ENCODE results near the gene LRP1. TPM values are rescaled to one million over a fixed set of nuclear protein-coding genes. Genes with fewer than 3 reads are reported as not detected.

LRP1 gene
- total RNA-seq, 1 donor from 2014 or later, result 708 TPM

GRCh38 chr12:57237932-57238853 is 109.9 kb downstream of the LRP1 start:
- TF ChIP-seq CTCF (IDR thresholded peaks at IDR 0.05), result no peak
- intact Hi-C loops (cut with DNase I), result loop anchor here (5.0 kb wide), 1 partner anchor 486 kb away; the partner anchor contains the start of gene PRIM1
- Histone ChIP-seq H3K9me3 (no peaks in the 10 kb centered on the region), H3K27me3 (peaks cover 28% of the 10 kb centered on the region), H3K4me3 (peak overlapping the region; percentile 45 to 62), H3K36me3 (peaks cover 9 to 16% of the 10 kb centered on the region in 2 donors), H3K27ac (peak overlapping the region in 1 of 2 donors; percentile 50), H3K4me1 (peaks cover 27 to 48% of the 10 kb centered on the region in 2 donors)
- no peak for DNase-seq (ENCODE audit: low spot score in 2 of 2)

- peak; percentile 100 for TF ChIP-seq CTCF (IDR thresholded peaks at IDR 0.05)
- Histone ChIP-seq H3K4me1 (peaks cover 31 to 52% of the 10 kb centered on the region in 2 donors), H3K27me3 (peaks cover 28% of the 10 kb centered on the region), H3K4me3 (peak overlapping the region; percentile 45 to 62), H3K9me3 (no peaks in the 10 kb centered on the region), H3K27ac (peak overlapping the region in 1 of 2 donors; percentile 50), H3K36me3 (peaks cover 1 to 8% of the 10 kb centered on the region in 2 donors)
- DNase-seq (ENCODE audit: low spot score in 2 of 2), result peak in 1 of 2 donors; percentile 94
- intact Hi-C loops (cut with DNase I), result loop anchor here (1.0 to 5.0 kb wide), 3 partner anchors 25 to 487 kb away; partner anchors contain the start of gene PRIM1
These were observed 110.7 kb downstream of the LRP1 start for GRCh38 chr12:57238854-57239554.

- intact Hi-C loops (cut with DNase I), result loop anchor here (1.0 to 5.0 kb wide), 3 partner anchors 25 to 487 kb away; partner anchors contain the start of gene PRIM1
- peak overlapping the region; percentile 45 to 62 for H3K4me3 ChIP-seq
- H3K9me3 ChIP-seq, result no peaks in the 10 kb centered on the region
- peaks cover 28% of the 10 kb centered on the region for H3K27me3 ChIP-seq
- peaks cover 31 to 52% of the 10 kb centered on the region in 2 donors for H3K4me1 ChIP-seq
- DNase-seq (ENCODE audit: low spot score in 2 of 2), result no peak
- no peak overlapping the region for H3K27ac ChIP-seq
- H3K36me3 ChIP-seq, result peaks cover 0 to 2% of the 10 kb centered on the region in 2 donors
- no peak for TF ChIP-seq CTCF (IDR thresholded peaks at IDR 0.05)
These were observed 111.3 kb downstream of the LRP1 start for GRCh38 chr12:57239587-57240065.

- H3K36me3 ChIP-seq, result no peaks in the 10 kb centered on the region
- H3K4me3 ChIP-seq, result peak overlapping the region; percentile 45 to 62
- TF ChIP-seq CTCF (IDR thresholded peaks at IDR 0.05), result no peak
- peaks cover 31 to 52% of the 10 kb centered on the region in 2 donors for H3K4me1 ChIP-seq
- H3K27ac ChIP-seq, result no peak overlapping the region
- H3K27me3 ChIP-seq, result peaks cover 28% of the 10 kb centered on the region
- H3K9me3 ChIP-seq, result no peaks in the 10 kb centered on the region
- intact Hi-C loops (cut with DNase I), result no loop called here
- no peak for DNase-seq (ENCODE audit: low spot score in 2 of 2)
These were observed 112.0 kb downstream of the LRP1 start for GRCh38 chr12:57240066-57240921.
